Measurements from ENCODE around the gene LNP1. TPM values are rescaled to one million over a fixed set of nuclear protein-coding genes. Genes with fewer than 3 reads are reported as not detected.

The LNP1 gene
- total RNA-seq, 1 experiment from 2014 or later = 6.7 TPM

GRCh38 chr3:100429187-100429716 lies 27.9 kb downstream of the LNP1 start (continued):
- TF ChIP-seq SOX15 (CRISPR knock-in tag; IDR thresholded peaks at IDR 0.05) (no peak), GABPB1 (CRISPR knock-in tag; IDR thresholded peaks at IDR 0.05) (no peak), TEAD1 (CRISPR knock-in tag; IDR thresholded peaks at IDR 0.05) (no peak), FOXJ3 (CRISPR knock-in tag; IDR thresholded peaks at IDR 0.05; ENCODE audit: borderline replicate concordance) (no peak), MXD4 (CRISPR knock-in tag; IDR thresholded peaks at IDR 0.05; ENCODE audit: borderline replicate concordance) (no peak), IRF2 (CRISPR knock-in tag; IDR thresholded peaks at IDR 0.05; ENCODE audit: borderline replicate concordance, low read depth) (no peak), ZNF232 (CRISPR knock-in tag; IDR thresholded peaks at IDR 0.05) (no peak), TCF7 (CRISPR knock-in tag; IDR thresholded peaks at IDR 0.05; ENCODE audit: low read depth) (no peak)
- TF ChIP-seq, protein P1, sequence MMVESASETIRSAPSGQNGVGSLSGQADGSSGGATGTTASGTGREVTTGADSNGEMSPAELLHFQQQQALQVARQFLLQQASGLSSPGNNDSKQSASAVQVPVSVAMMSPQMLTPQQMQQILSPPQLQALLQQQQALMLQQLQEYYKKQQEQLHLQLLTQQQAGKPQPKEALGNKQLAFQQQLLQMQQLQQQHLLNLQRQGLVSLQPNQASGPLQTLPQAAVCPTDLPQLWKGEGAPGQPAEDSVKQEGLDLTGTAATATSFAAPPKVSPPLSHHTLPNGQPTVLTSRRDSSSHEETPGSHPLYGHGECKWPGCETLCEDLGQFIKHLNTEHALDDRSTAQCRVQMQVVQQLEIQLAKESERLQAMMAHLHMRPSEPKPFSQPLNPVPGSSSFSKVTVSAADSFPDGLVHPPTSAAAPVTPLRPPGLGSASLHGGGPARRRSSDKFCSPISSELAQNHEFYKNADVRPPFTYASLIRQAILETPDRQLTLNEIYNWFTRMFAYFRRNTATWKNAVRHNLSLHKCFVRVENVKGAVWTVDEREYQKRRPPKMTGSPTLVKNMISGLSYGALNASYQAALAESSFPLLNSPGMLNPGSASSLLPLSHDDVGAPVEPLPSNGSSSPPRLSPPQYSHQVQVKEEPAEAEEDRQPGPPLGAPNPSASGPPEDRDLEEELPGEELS (CRISPR knock-in tag; IDR thresholded peaks at IDR 0.05) = no peak
- TF ChIP-seq, protein P2, sequence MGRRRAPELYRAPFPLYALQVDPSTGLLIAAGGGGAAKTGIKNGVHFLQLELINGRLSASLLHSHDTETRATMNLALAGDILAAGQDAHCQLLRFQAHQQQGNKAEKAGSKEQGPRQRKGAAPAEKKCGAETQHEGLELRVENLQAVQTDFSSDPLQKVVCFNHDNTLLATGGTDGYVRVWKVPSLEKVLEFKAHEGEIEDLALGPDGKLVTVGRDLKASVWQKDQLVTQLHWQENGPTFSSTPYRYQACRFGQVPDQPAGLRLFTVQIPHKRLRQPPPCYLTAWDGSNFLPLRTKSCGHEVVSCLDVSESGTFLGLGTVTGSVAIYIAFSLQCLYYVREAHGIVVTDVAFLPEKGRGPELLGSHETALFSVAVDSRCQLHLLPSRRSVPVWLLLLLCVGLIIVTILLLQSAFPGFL (CRISPR knock-in tag; IDR thresholded peaks at IDR 0.05; ENCODE audit: borderline replicate concordance) = no peak
- TF ChIP-seq, protein P3, sequence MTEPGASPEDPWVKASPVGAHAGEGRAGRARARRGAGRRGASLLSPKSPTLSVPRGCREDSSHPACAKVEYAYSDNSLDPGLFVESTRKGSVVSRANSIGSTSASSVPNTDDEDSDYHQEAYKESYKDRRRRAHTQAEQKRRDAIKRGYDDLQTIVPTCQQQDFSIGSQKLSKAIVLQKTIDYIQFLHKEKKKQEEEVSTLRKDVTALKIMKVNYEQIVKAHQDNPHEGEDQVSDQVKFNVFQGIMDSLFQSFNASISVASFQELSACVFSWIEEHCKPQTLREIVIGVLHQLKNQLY (CRISPR knock-in tag; IDR thresholded peaks at IDR 0.05) = no peak

DNA sequence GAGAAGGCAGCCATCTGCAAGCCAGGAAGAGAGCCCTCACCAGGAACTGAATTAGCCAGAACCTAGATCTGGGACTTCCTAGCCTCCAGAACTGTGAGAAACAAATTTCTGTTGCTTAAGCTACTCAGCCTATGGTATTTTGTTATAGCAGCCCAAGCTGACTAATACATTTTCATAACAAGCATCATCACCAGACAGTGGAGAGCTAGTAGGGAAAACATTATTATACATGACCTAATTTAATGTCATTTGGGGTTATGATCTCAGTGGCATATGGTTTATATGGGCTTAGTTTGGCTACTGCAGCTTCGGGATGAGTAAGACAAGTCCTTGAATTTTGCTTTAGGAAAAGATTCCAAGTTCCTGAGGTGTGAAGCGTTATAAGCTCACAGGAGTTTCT lies 35.6 kb downstream of the LNP1 start:
- POLR2A ChIA-PET = no interaction called here
- H3K9me3 Mint-ChIP-seq = peaks cover 23% of the 10 kb centered on the region
- ATAC-seq (no peak), DNase-seq (ENCODE audit: low spot score) (no peak)
- peaks cover 26% of the 10 kb centered on the region for H3K36me3 Mint-ChIP-seq
- H3K27me3 Mint-ChIP-seq (ENCODE audit: low read depth) = no peaks in the 10 kb centered on the region
- H3K27ac Mint-ChIP-seq = no peak overlapping the region
- H3K4me1 Mint-ChIP-seq = peaks cover 18% of the 10 kb centered on the region
- H3K4me3 Mint-ChIP-seq = no peak overlapping the region
- CTCF ChIA-PET = interaction anchor here (0.8 kb wide), 1 partner anchor 360 kb away, joined by 4 read pairs; no protein-coding TSS in a partner anchor
- TF ChIP-seq SMAD3 (CRISPR knock-in tag; IDR thresholded peaks at IDR 0.05; ENCODE audit: borderline replicate concordance) = no peak
- no peak for TF ChIP-seq FOXJ3 (CRISPR knock-in tag; IDR thresholded peaks at IDR 0.05; ENCODE audit: borderline replicate concordance)
- no peak for TF ChIP-seq MXD4 (CRISPR knock-in tag; IDR thresholded peaks at IDR 0.05; ENCODE audit: borderline replicate concordance)
- TF ChIP-seq NFATC4 (CRISPR knock-in tag; IDR thresholded peaks at IDR 0.05) = no peak
- no peak for TF ChIP-seq ZBTB21 (CRISPR knock-in tag; IDR thresholded peaks at IDR 0.05; ENCODE audit: borderline replicate concordance)
- no peak for TF ChIP-seq AR (CRISPR knock-in tag; IDR thresholded peaks at IDR 0.05)
- TF ChIP-seq, protein P4, sequence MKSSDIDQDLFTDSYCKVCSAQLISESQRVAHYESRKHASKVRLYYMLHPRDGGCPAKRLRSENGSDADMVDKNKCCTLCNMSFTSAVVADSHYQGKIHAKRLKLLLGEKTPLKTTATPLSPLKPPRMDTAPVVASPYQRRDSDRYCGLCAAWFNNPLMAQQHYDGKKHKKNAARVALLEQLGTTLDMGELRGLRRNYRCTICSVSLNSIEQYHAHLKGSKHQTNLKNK (CRISPR knock-in tag; IDR thresholded peaks at IDR 0.05) = no peak
- TF ChIP-seq MYBL2 (CRISPR knock-in tag; IDR thresholded peaks at IDR 0.05) = no peak
- no peak for TF ChIP-seq TEAD1 (CRISPR knock-in tag; IDR thresholded peaks at IDR 0.05)
- TF ChIP-seq, protein P2 (CRISPR knock-in tag; IDR thresholded peaks at IDR 0.05; ENCODE audit: borderline replicate concordance) = no peak
- TF ChIP-seq ZNF396 (CRISPR knock-in tag; IDR thresholded peaks at IDR 0.05; ENCODE audit: borderline replicate concordance) = no peak
- TF ChIP-seq, protein P5, sequence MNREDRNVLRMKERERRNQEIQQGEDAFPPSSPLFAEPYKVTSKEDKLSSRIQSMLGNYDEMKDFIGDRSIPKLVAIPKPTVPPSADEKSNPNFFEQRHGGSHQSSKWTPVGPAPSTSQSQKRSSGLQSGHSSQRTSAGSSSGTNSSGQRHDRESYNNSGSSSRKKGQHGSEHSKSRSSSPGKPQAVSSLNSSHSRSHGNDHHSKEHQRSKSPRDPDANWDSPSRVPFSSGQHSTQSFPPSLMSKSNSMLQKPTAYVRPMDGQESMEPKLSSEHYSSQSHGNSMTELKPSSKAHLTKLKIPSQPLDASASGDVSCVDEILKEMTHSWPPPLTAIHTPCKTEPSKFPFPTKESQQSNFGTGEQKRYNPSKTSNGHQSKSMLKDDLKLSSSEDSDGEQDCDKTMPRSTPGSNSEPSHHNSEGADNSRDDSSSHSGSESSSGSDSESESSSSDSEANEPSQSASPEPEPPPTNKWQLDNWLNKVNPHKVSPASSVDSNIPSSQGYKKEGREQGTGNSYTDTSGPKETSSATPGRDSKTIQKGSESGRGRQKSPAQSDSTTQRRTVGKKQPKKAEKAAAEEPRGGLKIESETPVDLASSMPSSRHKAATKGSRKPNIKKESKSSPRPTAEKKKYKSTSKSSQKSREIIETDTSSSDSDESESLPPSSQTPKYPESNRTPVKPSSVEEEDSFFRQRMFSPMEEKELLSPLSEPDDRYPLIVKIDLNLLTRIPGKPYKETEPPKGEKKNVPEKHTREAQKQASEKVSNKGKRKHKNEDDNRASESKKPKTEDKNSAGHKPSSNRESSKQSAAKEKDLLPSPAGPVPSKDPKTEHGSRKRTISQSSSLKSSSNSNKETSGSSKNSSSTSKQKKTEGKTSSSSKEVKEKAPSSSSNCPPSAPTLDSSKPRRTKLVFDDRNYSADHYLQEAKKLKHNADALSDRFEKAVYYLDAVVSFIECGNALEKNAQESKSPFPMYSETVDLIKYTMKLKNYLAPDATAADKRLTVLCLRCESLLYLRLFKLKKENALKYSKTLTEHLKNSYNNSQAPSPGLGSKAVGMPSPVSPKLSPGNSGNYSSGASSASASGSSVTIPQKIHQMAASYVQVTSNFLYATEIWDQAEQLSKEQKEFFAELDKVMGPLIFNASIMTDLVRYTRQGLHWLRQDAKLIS (CRISPR knock-in tag; IDR thresholded peaks at IDR 0.05; ENCODE audit: borderline replicate concordance) = no peak
- TF ChIP-seq, protein P6, sequence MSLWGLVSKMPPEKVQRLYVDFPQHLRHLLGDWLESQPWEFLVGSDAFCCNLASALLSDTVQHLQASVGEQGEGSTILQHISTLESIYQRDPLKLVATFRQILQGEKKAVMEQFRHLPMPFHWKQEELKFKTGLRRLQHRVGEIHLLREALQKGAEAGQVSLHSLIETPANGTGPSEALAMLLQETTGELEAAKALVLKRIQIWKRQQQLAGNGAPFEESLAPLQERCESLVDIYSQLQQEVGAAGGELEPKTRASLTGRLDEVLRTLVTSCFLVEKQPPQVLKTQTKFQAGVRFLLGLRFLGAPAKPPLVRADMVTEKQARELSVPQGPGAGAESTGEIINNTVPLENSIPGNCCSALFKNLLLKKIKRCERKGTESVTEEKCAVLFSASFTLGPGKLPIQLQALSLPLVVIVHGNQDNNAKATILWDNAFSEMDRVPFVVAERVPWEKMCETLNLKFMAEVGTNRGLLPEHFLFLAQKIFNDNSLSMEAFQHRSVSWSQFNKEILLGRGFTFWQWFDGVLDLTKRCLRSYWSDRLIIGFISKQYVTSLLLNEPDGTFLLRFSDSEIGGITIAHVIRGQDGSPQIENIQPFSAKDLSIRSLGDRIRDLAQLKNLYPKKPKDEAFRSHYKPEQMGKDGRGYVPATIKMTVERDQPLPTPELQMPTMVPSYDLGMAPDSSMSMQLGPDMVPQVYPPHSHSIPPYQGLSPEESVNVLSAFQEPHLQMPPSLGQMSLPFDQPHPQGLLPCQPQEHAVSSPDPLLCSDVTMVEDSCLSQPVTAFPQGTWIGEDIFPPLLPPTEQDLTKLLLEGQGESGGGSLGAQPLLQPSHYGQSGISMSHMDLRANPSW (CRISPR knock-in tag; conservative IDR thresholded peaks at IDR 0.05; ENCODE audit: low read depth) = no peak
